Hepatocyte (in vitro differentiated cells): ENCODE data around the gene RANBP1. TPM values are rescaled to one million over a fixed set of nuclear protein-coding genes. Genes with fewer than 3 reads are reported as not detected.

Source experiments
- DNase-seq: peaks from one replicate; pipeline ENCODE4 v3.0.0-alpha.2; 2016; ENCODE audit warnings: low spot score
- H2AFZ ChIP-seq: fragments of 200-600 bp; sonication (generic); 2 replicates; pipeline ENCODE4 v1.6.0; 2016; ENCODE audit warnings: antibody characterized with exemption, mild to moderate bottlenecking
- H3K27ac ChIP-seq: fragments of 200-600 bp; sonication (generic); 2 replicates; pipeline ENCODE4 v1.5.1; 2016; ENCODE audit warnings: mild to moderate bottlenecking
- H3K27me3 ChIP-seq: fragments of 200-600 bp; sonication (generic); 2 replicates; pipeline ENCODE4 v1.6.1; 2016
- H3K36me3 ChIP-seq: fragments of 200-600 bp; sonication (generic); replicated peaks from 2 replicates; pipeline ENCODE4 v1.5.1; 2016; ENCODE audit warnings: low read depth; ENCODE audit not compliant: insufficient read depth
- H3K4me1 ChIP-seq: fragments of 200-600 bp; sonication (generic); 2 replicates; pipeline ENCODE4 v1.5.1; 2016; ENCODE audit warnings: mild to moderate bottlenecking, moderate library complexity; ENCODE audit not compliant: insufficient read depth
- H3K4me2 ChIP-seq: fragments of 200-600 bp; sonication (generic); 2 replicates; pipeline ENCODE4 v1.6.0; 2016
- H3K4me3 ChIP-seq: fragments of 200-600 bp; sonication (generic); 2 replicates; pipeline ENCODE4 v1.5.1; 2016; ENCODE audit warnings: mild to moderate bottlenecking
- H3K79me2 ChIP-seq: fragments of 200-600 bp; sonication (generic); 2 replicates; pipeline ENCODE4 v1.6.0; 2017; ENCODE audit warnings: mild to moderate bottlenecking
- H3K9me2 ChIP-seq: fragments of 200-600 bp; sonication (generic); replicated peaks from 2 replicates; pipeline ENCODE4 v1.6.0; 2017; ENCODE audit warnings: mild to moderate bottlenecking; ENCODE audit not compliant: insufficient read depth
- H3K9me3 ChIP-seq: fragments of 200-600 bp; sonication (generic); 2 replicates; pipeline ENCODE4 v1.5.1; 2016; ENCODE audit warnings: low read depth, mild to moderate bottlenecking
- H4K20me1 ChIP-seq: fragments of 200-600 bp; sonication (generic); 2 replicates; pipeline ENCODE4 v1.6.0; 2016; ENCODE audit warnings: mild to moderate bottlenecking; ENCODE audit not compliant: insufficient read depth, poor library complexity, severe bottlenecking
- CTCF ChIP-seq: fragments of 200-600 bp; sonication (generic); IDR thresholded peaks from 2 replicates; pipeline ENCODE4 v1.5.1; 2016; ENCODE audit warnings: antibody characterized with exemption, mild to moderate bottlenecking; ENCODE audit not compliant: poor library complexity
- EZH2 ChIP-seq: fragments of 200-600 bp; sonication (generic); IDR thresholded peaks from 2 replicates; pipeline ENCODE4 v1.6.1; 2016; ENCODE audit warnings: antibody characterized with exemption, mild to moderate bottlenecking, borderline replicate concordance
- EZH2phosphoT487 ChIP-seq: fragments of 200-600 bp; sonication (generic); IDR thresholded peaks from one replicate; pipeline ENCODE4 v1.6.1; 2018; ENCODE audit warnings: antibody characterized with exemption, mild to moderate bottlenecking, low read depth, moderate library complexity; ENCODE audit not compliant: unreplicated experiment, severe bottlenecking
- WGBS: methylation state at CpG from one replicate; pipeline ENCODE4 v1.1.6; 2016; ENCODE audit warnings: low lambda C conversion rate; ENCODE audit errors: missing lambda C conversion rate; 5-methylcytosine and 5-hydroxymethylcytosine counted together
- polyA plus RNA-seq: library from polyadenylated mRNA; unstranded; fragments of >200 nt; fragmentation: Nextera tagmentation; extraction: Ambion mirVana; gene quantifications from 2 replicates; pipeline ENCODE4 v1.2.1, GENCODE V29; 2016
- total RNA-seq: library from RNA; depleted of rRNA; stranded (reverse); fragments of >200 nt; gene quantifications from 2 replicates; pipeline ENCODE4 v1.2.3, GENCODE V29; 2014

The RANBP1 gene
- total and polyA plus RNA-seq, 2 experiments from 2014 or later: 189 to 227 TPM

- Histone ChIP-seq H3K27ac (no peak overlapping the region), H3K36me3 (no peaks in the 10 kb centered on the region), H4K20me1 (no peaks in the 10 kb centered on the region), H2AFZ (no peak overlapping the region), H3K4me1 (no peaks in the 10 kb centered on the region), H3K27me3 (no peaks in the 10 kb centered on the region), H3K79me2 (peaks cover 26% of the 10 kb centered on the region), H3K9me2 (no peaks in the 10 kb centered on the region), H3K4me3 (no peak overlapping the region), H3K4me2 (no peak overlapping the region), H3K9me3 (no peaks in the 10 kb centered on the region)
- WGBS: 98% methylated on average over 8 of the region's 8 CpGs
- no peak for DNase-seq
- TF ChIP-seq CTCF (no peak), EZH2 (no peak), EZH2phosphoT487 (no peak)
Observed at GRCh38 chr22:20101638-20102037, 14.3 kb upstream of the RANBP1 start.

- no peaks in the 10 kb centered on the region for H3K9me2 ChIP-seq
- H3K9me3 ChIP-seq: no peaks in the 10 kb centered on the region
- no peak overlapping the region for H2AFZ ChIP-seq
- H3K4me2 ChIP-seq: no peak overlapping the region
- no peaks in the 10 kb centered on the region for H4K20me1 ChIP-seq
- peaks cover 20% of the 10 kb centered on the region for H3K79me2 ChIP-seq
- 92% methylated on average over 12 of the region's 12 CpGs for WGBS
- H3K4me1 ChIP-seq: no peaks in the 10 kb centered on the region
- no peaks in the 10 kb centered on the region for H3K36me3 ChIP-seq
- no peaks in the 10 kb centered on the region for H3K27me3 ChIP-seq
- no peak for DNase-seq
- no peak overlapping the region for H3K4me3 ChIP-seq
- TF ChIP-seq CTCF (no peak), EZH2phosphoT487 (no peak), EZH2 (no peak)
- no peak overlapping the region for H3K27ac ChIP-seq
Observed at GRCh38 chr22:20102203-20102780, 13.6 kb upstream of the RANBP1 start.

- Histone ChIP-seq H3K4me1 (no peaks in the 10 kb centered on the region), H3K9me2 (no peaks in the 10 kb centered on the region), H3K27ac (no peak overlapping the region), H3K4me2 (no peak overlapping the region), H3K4me3 (no peak overlapping the region), H3K27me3 (no peaks in the 10 kb centered on the region), H4K20me1 (no peaks in the 10 kb centered on the region), H3K9me3 (no peaks in the 10 kb centered on the region), H2AFZ (no peak overlapping the region), H3K36me3 (no peaks in the 10 kb centered on the region), H3K79me2 (peaks cover 10% of the 10 kb centered on the region)
- TF ChIP-seq EZH2 (no peak), EZH2phosphoT487 (no peak), CTCF (no peak)
- DNase-seq: no peak
- 100% methylated on average over 7 of the region's 7 CpGs for WGBS
Observed at GRCh38 chr22:20105456-20106204, 10.3 kb upstream of the RANBP1 start.
